ENCODE data around the gene DUS3L.

DNA sequence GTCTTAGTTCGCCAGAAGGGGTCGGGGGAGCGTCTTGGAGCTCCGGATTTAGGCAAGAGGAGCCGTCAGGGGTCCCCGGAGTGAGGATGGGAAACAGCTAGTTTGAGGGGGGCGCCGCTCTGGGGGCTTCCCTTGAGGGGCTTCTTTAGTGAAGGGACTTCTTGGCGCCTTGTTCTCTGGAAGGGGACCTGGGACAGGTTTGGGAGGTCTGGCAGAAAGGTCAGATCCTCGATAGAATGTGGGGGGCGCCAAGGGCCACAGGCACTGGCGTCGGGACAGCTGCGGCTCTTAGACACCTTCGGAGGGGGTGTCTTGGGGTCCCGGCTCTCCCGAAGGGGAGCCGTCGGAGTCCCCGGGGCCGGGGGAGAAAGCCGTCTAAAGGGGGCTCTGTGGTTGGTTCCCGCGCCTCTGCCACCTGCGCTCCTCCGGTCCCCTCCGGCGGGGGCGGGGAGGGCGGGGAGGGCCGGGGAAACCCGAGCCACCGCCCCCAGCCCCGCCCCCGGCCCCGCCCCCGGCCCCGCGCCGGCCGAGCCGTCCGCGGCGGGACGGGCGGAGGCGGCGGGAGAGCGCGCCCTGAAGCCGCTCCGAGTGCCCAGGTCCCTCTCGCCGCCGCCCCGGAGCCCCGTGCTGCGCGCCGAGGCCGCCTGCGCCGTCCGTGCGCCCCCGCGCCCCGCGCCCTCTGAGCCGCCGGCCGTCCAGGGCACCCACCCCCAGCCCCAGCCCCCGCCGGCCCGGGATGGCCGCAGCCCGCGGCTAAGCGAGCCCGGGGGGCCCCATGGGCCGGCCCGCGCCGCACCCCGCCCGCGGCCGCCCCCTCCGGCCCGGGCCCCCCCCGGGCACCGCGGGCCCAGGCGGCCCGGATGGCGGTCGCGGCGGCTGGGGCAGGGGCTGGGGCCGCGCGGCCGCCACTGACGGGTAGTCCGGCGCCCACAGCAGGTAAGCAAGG is 13.8 kb upstream of the DUS3L start, which contains the start of gene NRTN:
- TF ChIP-seq, protein P1, sequence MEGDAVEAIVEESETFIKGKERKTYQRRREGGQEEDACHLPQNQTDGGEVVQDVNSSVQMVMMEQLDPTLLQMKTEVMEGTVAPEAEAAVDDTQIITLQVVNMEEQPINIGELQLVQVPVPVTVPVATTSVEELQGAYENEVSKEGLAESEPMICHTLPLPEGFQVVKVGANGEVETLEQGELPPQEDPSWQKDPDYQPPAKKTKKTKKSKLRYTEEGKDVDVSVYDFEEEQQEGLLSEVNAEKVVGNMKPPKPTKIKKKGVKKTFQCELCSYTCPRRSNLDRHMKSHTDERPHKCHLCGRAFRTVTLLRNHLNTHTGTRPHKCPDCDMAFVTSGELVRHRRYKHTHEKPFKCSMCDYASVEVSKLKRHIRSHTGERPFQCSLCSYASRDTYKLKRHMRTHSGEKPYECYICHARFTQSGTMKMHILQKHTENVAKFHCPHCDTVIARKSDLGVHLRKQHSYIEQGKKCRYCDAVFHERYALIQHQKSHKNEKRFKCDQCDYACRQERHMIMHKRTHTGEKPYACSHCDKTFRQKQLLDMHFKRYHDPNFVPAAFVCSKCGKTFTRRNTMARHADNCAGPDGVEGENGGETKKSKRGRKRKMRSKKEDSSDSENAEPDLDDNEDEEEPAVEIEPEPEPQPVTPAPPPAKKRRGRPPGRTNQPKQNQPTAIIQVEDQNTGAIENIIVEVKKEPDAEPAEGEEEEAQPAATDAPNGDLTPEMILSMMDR (IDR thresholded peaks at IDR 0.05) = no peak
- TF ChIP-seq POLR2A (IDR thresholded peaks at IDR 0.05) = no peak
